SK-N-MC (cell line): ENCODE measurements around the gene ERBB4.

Experiments
- DNase-seq: peaks from one replicate; pipeline ENCODE4 v3.0.0-alpha.2; 2011; ENCODE audit warnings: low read depth, low spot score
- H3K27ac ChIP-seq: fragments of 200-600 bp; sonication (generic); 2 replicates; pipeline ENCODE4 v1.5.1; 2016; ENCODE audit warnings: mixed run types
- H3K36me3 ChIP-seq: fragments of 200-600 bp; sonication (generic); 2 replicates; pipeline ENCODE4 v1.6.1; 2017; ENCODE audit warnings: antibody characterized with exemption, low read length, mixed read lengths; ENCODE audit not compliant: insufficient read depth
- H3K4me3 ChIP-seq: fragments of 200-600 bp; sonication (generic); 2 replicates; pipeline ENCODE4 v1.5.1; 2016
- H3K9ac ChIP-seq: fragments of 200-600 bp; sonication (generic); 2 replicates; pipeline ENCODE4 v1.8.0; 2017; ENCODE audit warnings: mixed run types, mixed read lengths; ENCODE audit not compliant: insufficient read length
- H3K9me3 ChIP-seq: fragments of 200-600 bp; sonication (generic); 2 replicates; pipeline ENCODE4 v1.6.1; 2017; ENCODE audit warnings: low read depth, mild to moderate bottlenecking, antibody characterized with exemption, low read length, moderate library complexity, mixed read lengths
- EZH2 ChIP-seq: fragments of 200-600 bp; sonication (generic); IDR thresholded peaks from one replicate; pipeline ENCODE4 v1.6.1; 2017; ENCODE audit warnings: antibody characterized with exemption
- FOXP2 ChIP-seq: optimal IDR thresholded peaks from 2 replicates; pipeline ENCODE3; 2011; ENCODE audit warnings: mild to moderate bottlenecking, moderate library complexity; ENCODE audit not compliant: insufficient read depth; ENCODE audit errors: extremely low read length, control extremely low read depth
- POLR2AphosphoS5 ChIP-seq: IDR thresholded peaks from 2 replicates; pipeline ENCODE4 v1.6.1; 2012; ENCODE audit warnings: mild to moderate bottlenecking, low read depth, low read length, borderline replicate concordance

ERBB4 gene

DNA sequence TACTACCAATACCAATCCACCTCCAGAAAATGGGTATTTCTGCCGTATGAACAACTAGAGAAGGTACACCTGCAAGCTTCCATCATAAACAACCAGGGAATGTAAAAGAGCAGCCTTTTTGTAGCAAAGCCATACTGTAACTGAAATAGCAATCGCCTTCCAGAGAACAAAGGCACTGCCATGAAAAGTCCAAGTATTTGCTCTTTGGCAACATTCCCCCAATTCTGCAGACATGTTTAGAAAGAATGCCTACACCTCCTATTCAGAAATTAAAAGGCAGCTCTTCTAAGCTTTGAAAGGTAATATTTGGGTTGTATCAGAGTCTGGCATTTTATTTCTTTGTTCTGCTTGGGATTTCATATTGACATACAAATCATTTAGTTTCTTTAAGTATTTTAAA lies 487.7 kb downstream of the ERBB4 start:
- Histone ChIP-seq H3K9me3 (no peaks in the 10 kb centered on the region), H3K9ac (no peak overlapping the region), H3K4me3 (no peak overlapping the region), H3K27ac (no peak overlapping the region), H3K36me3 (no peaks in the 10 kb centered on the region)
- TF ChIP-seq FOXP2: no peak
- no peak for TF ChIP-seq EZH2
- TF ChIP-seq POLR2AphosphoS5: no peak
- no peak for DNase-seq

DNA sequence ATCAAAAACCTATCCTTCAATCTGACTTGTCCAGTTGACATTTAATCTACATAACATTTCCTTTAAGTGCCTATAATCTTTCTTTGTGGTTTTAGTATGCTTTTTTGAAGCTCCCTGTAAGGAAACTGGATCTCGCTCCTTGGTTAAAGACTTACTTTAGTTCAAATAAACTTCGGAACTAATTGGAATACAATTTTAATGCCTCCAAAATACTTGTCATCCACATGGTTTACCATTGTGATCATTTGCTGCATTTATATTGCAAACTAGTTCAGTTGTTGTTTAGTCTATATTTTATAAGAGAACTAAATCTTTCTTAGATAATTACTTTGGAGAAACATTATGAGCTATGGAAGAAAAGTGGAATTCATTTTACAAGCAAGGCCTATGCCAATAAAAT lies 496.0 kb downstream of the ERBB4 start:
- DNase-seq: no peak
- no peak overlapping the region for H3K9ac ChIP-seq
- TF ChIP-seq EZH2 (no peak), POLR2AphosphoS5 (no peak)
- H3K36me3 ChIP-seq: no peaks in the 10 kb centered on the region
- no peaks in the 10 kb centered on the region for H3K9me3 ChIP-seq
- H3K4me3 ChIP-seq: no peak overlapping the region
- no peak overlapping the region for H3K27ac ChIP-seq

DNA sequence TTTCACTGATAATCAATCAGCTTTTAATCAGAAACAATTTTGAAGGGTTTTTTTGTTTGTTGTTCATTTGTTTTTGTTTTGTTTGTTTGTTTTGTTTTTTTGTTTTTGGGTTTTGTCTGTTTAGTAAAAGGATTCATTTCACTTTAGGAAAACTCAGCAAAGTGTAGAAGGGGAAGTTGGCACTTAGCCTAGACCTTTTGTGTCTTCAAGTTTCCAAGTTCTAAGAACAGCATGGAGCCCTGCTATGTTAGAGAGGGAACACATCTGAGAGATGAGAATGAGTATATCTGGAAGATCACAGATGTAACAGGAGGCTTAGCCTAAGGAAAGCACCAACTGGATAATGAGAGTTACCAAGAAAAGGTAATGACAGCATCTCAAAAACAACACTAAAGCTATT lies 501.5 kb downstream of the ERBB4 start:
- no peak for DNase-seq
- Histone ChIP-seq H3K9ac (no peak overlapping the region), H3K27ac (no peak overlapping the region), H3K9me3 (no peaks in the 10 kb centered on the region), H3K4me3 (no peak overlapping the region), H3K36me3 (no peaks in the 10 kb centered on the region)
- TF ChIP-seq POLR2AphosphoS5 (no peak), FOXP2 (no peak), EZH2 (no peak)

DNA sequence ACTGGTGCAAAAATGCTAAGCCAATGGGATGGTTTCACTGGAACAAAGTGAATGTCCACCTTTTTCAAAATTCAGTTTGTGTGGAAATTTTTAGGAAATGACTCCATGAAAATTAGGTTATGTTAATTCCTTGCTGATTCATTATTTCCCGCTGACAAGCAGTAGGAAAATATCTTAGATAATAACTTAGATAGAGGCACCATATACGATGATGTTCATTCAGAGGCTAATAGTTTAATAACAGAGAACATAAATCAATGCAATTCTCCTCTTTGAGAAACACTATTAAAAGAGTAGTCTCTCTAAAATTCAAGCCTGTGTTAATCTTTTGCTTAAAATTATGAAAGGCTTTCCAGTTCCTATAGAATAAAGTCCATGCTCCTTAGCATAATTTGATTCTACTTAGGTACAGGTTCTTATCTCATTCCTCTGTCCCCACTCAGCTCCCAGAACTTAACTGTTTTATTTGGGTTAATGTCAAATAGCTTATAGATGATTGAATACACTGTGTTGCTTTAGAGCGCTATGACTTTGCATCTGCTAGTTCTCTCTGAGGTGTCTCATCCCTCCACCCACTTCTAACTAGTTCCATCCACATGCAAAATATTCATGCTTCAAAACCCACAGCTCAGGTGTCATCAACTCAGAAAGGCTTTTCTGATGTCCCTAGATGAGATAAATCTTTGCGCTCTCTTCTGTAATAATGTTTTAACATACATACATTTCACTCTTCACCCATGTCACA lies 503.6 kb downstream of the ERBB4 start:
- Histone ChIP-seq H3K4me3 (no peak overlapping the region), H3K36me3 (no peaks in the 10 kb centered on the region), H3K9ac (no peak overlapping the region), H3K9me3 (no peaks in the 10 kb centered on the region), H3K27ac (no peak overlapping the region; the same call in 1 of the 2 replicates)
- no peak for DNase-seq
- TF ChIP-seq FOXP2: no peak
- TF ChIP-seq POLR2AphosphoS5: no peak
- TF ChIP-seq EZH2: no peak

DNA sequence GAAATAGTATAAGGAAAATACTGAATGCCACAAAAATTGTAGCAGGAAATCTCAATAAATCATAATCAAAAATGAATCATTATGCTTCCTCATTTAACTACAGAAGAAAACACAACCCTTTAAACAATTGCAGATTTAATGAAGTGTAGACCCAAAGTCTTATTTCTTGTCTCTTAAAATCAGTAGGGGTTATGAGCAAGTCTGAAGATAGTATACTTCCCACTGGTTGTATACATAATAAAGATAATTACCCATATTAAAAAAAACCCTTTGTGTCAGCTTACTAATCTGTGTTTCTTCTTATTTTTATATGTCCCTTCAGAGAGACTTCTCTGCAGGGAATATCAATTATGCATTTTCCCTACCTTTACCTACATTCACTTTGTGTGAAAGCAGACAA lies 504.7 kb downstream of the ERBB4 start:
- DNase-seq: no peak
- Histone ChIP-seq H3K27ac (peak overlapping the region; percentile 53), H3K4me3 (peak overlapping the region; percentile 1; the same call in 1 of the 2 replicates), H3K9ac (no peak overlapping the region), H3K36me3 (no peaks in the 10 kb centered on the region), H3K9me3 (no peaks in the 10 kb centered on the region)
- TF ChIP-seq EZH2: no peak
- TF ChIP-seq POLR2AphosphoS5: peak; percentile 17; the same call in 1 of the 2 replicates

GRCh38 chr2:212032536-212033219 lies 505.9 kb downstream of the ERBB4 start:
- Histone ChIP-seq H3K4me3 (peak overlapping the region; percentile 31), H3K9me3 (no peaks in the 10 kb centered on the region), H3K36me3 (no peaks in the 10 kb centered on the region), H3K27ac (peak overlapping the region; percentile 69; the same call in 1 of the 2 replicates), H3K9ac (no peak overlapping the region)
- no peak for DNase-seq
- TF ChIP-seq POLR2AphosphoS5 (no peak), EZH2 (no peak), FOXP2 (no peak)

GRCh38 chr2:212032032-212032431 lies 506.6 kb downstream of the ERBB4 start:
- Histone ChIP-seq H3K9me3 (no peaks in the 10 kb centered on the region), H3K36me3 (no peaks in the 10 kb centered on the region), H3K27ac (peak overlapping the region; percentile 69; the same call in 1 of the 2 replicates), H3K4me3 (peak overlapping the region; percentile 7), H3K9ac (no peak overlapping the region)
- peak; percentile 51; the same call in 1 of the 2 replicates for TF ChIP-seq POLR2AphosphoS5
- TF ChIP-seq FOXP2: peak; percentile 9
- TF ChIP-seq EZH2: no peak
- no peak for DNase-seq

- DNase-seq: no peak
- TF ChIP-seq POLR2AphosphoS5 (no peak), FOXP2 (no peak), EZH2 (no peak)
- Histone ChIP-seq H3K4me3 (no peak overlapping the region), H3K9me3 (no peaks in the 10 kb centered on the region), H3K9ac (no peak overlapping the region), H3K27ac (no peak overlapping the region), H3K36me3 (no peaks in the 10 kb centered on the region)
These were observed 507.9 kb downstream of the ERBB4 start for GRCh38 chr2:212030709-212031108.
